ENCODE measurements around the gene ENPP1. TPM values are rescaled to one million over a fixed set of nuclear protein-coding genes. Genes with fewer than 3 reads are reported as not detected.

Gene ENPP1
- polyA plus RNA-seq, 3 donors, result not detected

DNA sequence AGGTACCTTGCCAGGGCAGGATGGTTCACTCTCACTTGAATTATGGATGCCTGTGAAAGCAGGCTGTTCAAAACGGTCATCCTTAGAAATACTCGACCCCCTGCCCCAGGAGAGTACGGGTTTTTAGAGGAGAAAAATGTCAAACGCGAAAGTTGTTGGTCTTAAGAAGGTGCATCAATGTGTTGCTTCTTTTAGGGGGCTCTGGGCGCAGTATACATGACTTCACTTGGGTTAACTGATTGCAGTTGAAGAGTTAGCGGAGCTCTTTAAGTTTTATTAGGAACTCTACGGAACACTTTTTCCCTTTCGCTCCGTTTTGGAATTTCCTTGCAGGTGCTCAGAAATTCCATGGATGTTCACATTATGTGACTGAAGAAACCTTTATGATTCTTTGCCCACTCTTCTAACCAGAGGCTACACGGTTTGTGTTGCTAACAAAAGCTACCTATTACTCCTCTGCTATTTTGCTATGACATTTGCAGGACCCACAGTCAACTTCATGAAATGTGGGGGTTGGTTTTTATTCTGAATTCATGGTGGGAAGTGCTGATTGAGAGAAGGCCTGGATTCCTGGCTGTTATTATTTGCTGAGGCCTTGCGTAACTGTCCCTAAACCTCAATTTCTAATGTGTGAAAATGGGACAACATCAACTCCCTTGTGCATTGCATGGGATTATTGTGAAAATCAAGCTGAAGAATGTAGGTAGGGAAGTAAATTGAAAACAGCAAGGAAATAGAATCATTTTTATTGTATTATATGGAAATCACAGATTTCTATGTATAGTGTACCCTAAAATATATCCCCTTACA, 845 bp downstream of the ENPP1 start:
- no peak overlapping the region for H3K27ac ChIP-seq (ENCODE audit: low read depth in 1 of 2, low read length in 2 of 2)
- H3K36me3 ChIP-seq (replicated peaks in 1 of 2; ENCODE audit: control insufficient read depth in 1 of 2, insufficient read depth in 2 of 2, low read length in 2 of 2), result no peaks in the 10 kb centered on the region
- H3K4me3 Mint-ChIP-seq, result peak overlapping the region; percentile 50 to 85
- no peaks in the 10 kb centered on the region for H4K20me1 ChIP-seq (ENCODE audit: insufficient read depth, low read length)
- DNase-seq, result no peak
- intact Hi-C loops (cut with micrococcal nuclease), result no loop called here
- TF ChIP-seq, protein P1, sequence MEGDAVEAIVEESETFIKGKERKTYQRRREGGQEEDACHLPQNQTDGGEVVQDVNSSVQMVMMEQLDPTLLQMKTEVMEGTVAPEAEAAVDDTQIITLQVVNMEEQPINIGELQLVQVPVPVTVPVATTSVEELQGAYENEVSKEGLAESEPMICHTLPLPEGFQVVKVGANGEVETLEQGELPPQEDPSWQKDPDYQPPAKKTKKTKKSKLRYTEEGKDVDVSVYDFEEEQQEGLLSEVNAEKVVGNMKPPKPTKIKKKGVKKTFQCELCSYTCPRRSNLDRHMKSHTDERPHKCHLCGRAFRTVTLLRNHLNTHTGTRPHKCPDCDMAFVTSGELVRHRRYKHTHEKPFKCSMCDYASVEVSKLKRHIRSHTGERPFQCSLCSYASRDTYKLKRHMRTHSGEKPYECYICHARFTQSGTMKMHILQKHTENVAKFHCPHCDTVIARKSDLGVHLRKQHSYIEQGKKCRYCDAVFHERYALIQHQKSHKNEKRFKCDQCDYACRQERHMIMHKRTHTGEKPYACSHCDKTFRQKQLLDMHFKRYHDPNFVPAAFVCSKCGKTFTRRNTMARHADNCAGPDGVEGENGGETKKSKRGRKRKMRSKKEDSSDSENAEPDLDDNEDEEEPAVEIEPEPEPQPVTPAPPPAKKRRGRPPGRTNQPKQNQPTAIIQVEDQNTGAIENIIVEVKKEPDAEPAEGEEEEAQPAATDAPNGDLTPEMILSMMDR (IDR thresholded peaks at IDR 0.05), result no peak
- peaks cover 11% of the 10 kb centered on the region for H3K4me1 Mint-ChIP-seq
- H3K27me3 ChIP-seq (ENCODE audit: control insufficient read depth in 2 of 2, insufficient read depth in 2 of 2, low read length in 2 of 2), result peaks cover 40 to 46% of the 10 kb centered on the region in 2 donors
- peaks cover 5 to 8% of the 10 kb centered on the region in 2 donors for H3K4me1 ChIP-seq (ENCODE audit: control insufficient read depth in 1 of 2, insufficient read depth in 2 of 2, low read length in 2 of 2)
- peaks cover 0 to 10% of the 10 kb centered on the region in 2 donors for H3K9me3 ChIP-seq (replicated peaks in 1 of 2; ENCODE audit: control insufficient read depth in 1 of 2, insufficient read depth in 1 of 2, low read length in 2 of 2)
- H3K27me3 Mint-ChIP-seq (ENCODE audit: low read depth in 3 of 3), result peaks cover 50 to 57% (median 55%) of the 10 kb centered on the region in 3 donors
- peak overlapping the region in 1 of 3 experiments; percentile 55 for H3K4me3 ChIP-seq (replicated peaks in 1 of 3; ENCODE audit: low read depth in 2 of 3, low read length in 3 of 3)
- no peak overlapping the region for H3K9ac ChIP-seq (ENCODE audit: insufficient read depth, low read length, poor library complexity, severe bottlenecking)
- H3K36me3 Mint-ChIP-seq, result peaks cover 0 to 3% of the 10 kb centered on the region in 2 donors
- H3K9me3 Mint-ChIP-seq, result peaks cover 0 to 9% (median 2%) of the 10 kb centered on the region in 7 donors
- H3K4me2 ChIP-seq (replicated peaks; ENCODE audit: extremely low read depth, low read length, poor library complexity, severe bottlenecking), result peak overlapping the region; percentile 65
- WGBS (ENCODE audit: insufficient coverage), result 18% methylated on average over 8 of the region's 12 CpGs
- H3K79me2 ChIP-seq (ENCODE audit: insufficient read depth, low read length), result no peaks in the 10 kb centered on the region
- peak overlapping the region; percentile 45 for H2AFZ ChIP-seq (ENCODE audit: insufficient read depth, low read depth, low read length, poor library complexity, severe bottlenecking)
- H3K27ac Mint-ChIP-seq, result no peak overlapping the region

DNA sequence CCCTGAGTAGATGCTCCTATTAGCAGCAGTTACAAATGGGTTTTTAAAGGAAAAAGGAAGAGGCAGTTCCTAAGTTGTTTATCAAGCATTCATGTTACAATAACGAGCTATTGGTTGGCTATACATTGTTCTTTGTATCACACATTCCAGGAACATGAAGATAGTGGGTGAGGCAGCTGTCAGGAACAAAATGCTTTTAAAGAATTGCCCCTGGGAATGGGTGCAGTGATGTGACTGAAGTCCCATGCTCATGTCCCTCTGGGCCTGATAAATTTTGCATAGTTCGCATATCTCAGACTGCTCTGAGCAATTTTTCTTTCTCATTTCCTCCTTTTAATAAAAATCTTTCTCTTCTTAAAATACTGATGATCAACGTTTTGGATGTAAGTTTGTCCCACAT, 3.7 kb downstream of the ENPP1 start:
- H3K27me3 Mint-ChIP-seq (ENCODE audit: low read depth in 3 of 3), result peaks cover 34 to 43% (median 43%) of the 10 kb centered on the region in 3 donors
- H3K79me2 ChIP-seq (ENCODE audit: insufficient read depth, low read length), result no peaks in the 10 kb centered on the region

More for the DNA sequence above, 3.7 kb downstream of the ENPP1 start:
- H3K4me1 Mint-ChIP-seq, result peaks cover 11% of the 10 kb centered on the region
- intact Hi-C loops (cut with micrococcal nuclease), result no loop called here
- H3K27me3 ChIP-seq (ENCODE audit: control insufficient read depth in 2 of 2, insufficient read depth in 2 of 2, low read length in 2 of 2), result peaks cover 27 to 37% of the 10 kb centered on the region in 2 donors
- H3K4me1 ChIP-seq (ENCODE audit: control insufficient read depth in 1 of 2, insufficient read depth in 2 of 2, low read length in 2 of 2), result peaks cover 5 to 8% of the 10 kb centered on the region in 2 donors
- peaks cover 0 to 10% of the 10 kb centered on the region in 2 donors for H3K9me3 ChIP-seq (replicated peaks in 1 of 2; ENCODE audit: control insufficient read depth in 1 of 2, insufficient read depth in 1 of 2, low read length in 2 of 2)
- H3K36me3 ChIP-seq (replicated peaks in 1 of 2; ENCODE audit: control insufficient read depth in 1 of 2, insufficient read depth in 2 of 2, low read length in 2 of 2), result no peaks in the 10 kb centered on the region
- H3K27ac ChIP-seq (ENCODE audit: low read depth in 1 of 2, low read length in 2 of 2), result no peak overlapping the region
- TF ChIP-seq, protein P1 (IDR thresholded peaks at IDR 0.05), result no peak
- H4K20me1 ChIP-seq (ENCODE audit: insufficient read depth, low read length), result no peaks in the 10 kb centered on the region
- no peak overlapping the region for H3K27ac Mint-ChIP-seq
- H3K9ac ChIP-seq (ENCODE audit: insufficient read depth, low read length, poor library complexity, severe bottlenecking), result no peak overlapping the region
- H3K4me2 ChIP-seq (replicated peaks; ENCODE audit: extremely low read depth, low read length, poor library complexity, severe bottlenecking), result no peak overlapping the region
- no peak for DNase-seq
- peaks cover 0 to 9% (median 2%) of the 10 kb centered on the region in 7 donors for H3K9me3 Mint-ChIP-seq
- no peak overlapping the region for H2AFZ ChIP-seq (ENCODE audit: insufficient read depth, low read depth, low read length, poor library complexity, severe bottlenecking)
- no peak overlapping the region for H3K4me3 ChIP-seq (replicated peaks in 1 of 3; ENCODE audit: low read depth in 2 of 3, low read length in 3 of 3)
- no CpG with 5 or more reads among the region's 3 CpGs for WGBS (ENCODE audit: insufficient coverage)
- no peak overlapping the region for H3K4me3 Mint-ChIP-seq
- peaks cover 0 to 3% of the 10 kb centered on the region in 2 donors for H3K36me3 Mint-ChIP-seq
